ENCODE measurements around the gene PDE8B. TPM values are rescaled to one million over a fixed set of nuclear protein-coding genes. Genes with fewer than 3 reads are reported as not detected.
A peak's percentile ranks its signal among the peaks of the same experiment; 100 is the strongest.

PDE8B gene
- total RNA-seq, 1 donor from 2014 or later, result 5.3 TPM

- H3K27me3 ChIP-seq (ENCODE audit: low read depth), result no peaks in the 10 kb centered on the region
- H3K27ac ChIP-seq, result no peak overlapping the region
- no peak for TF ChIP-seq CTCF (IDR thresholded peaks at IDR 0.05)
These were observed 14.3 kb downstream of the PDE8B start for GRCh38 chr5:77224672-77225355.

GRCh38 chr5:77225531-77225930 lies 15.1 kb downstream of the PDE8B start:
- intact Hi-C loops (cut with DNase I), result no loop called here
- no peak for ATAC-seq
- H3K4me1 ChIP-seq, result no peaks in the 10 kb centered on the region

More at GRCh38 chr5:77224672-77225355, 14.3 kb downstream of the PDE8B start:
- Histone ChIP-seq H3K4me3 (no peak overlapping the region), H3K4me1 (no peaks in the 10 kb centered on the region), H3K36me3 (no peaks in the 10 kb centered on the region), H3K9me3 (no peaks in the 10 kb centered on the region)
- no peak for DNase-seq
- ATAC-seq, result no peak
- intact Hi-C loops (cut with DNase I), result no loop called here

GRCh38 chr5:77229887-77230286 lies 19.4 kb downstream of the PDE8B start:
- Histone ChIP-seq H3K9me3 (no peaks in the 10 kb centered on the region), H3K4me1 (peaks cover 3% of the 10 kb centered on the region), H3K27me3 (ENCODE audit: low read depth) (no peaks in the 10 kb centered on the region), H3K4me3 (no peak overlapping the region), H3K27ac (no peak overlapping the region), H3K36me3 (no peaks in the 10 kb centered on the region)
- DNase-seq, result no peak
- no peak for TF ChIP-seq CTCF (IDR thresholded peaks at IDR 0.05)
- no peak for ATAC-seq
- intact Hi-C loops (cut with DNase I), result no loop called here

More at GRCh38 chr5:77225531-77225930, 15.1 kb downstream of the PDE8B start:
- Histone ChIP-seq H3K27ac (no peak overlapping the region), H3K4me3 (no peak overlapping the region), H3K27me3 (ENCODE audit: low read depth) (no peaks in the 10 kb centered on the region), H3K36me3 (no peaks in the 10 kb centered on the region), H3K9me3 (no peaks in the 10 kb centered on the region)
- TF ChIP-seq CTCF (IDR thresholded peaks at IDR 0.05), result no peak
- DNase-seq, result no peak

- no peak for TF ChIP-seq CTCF (IDR thresholded peaks at IDR 0.05)
- intact Hi-C loops (cut with DNase I), result no loop called here
- Histone ChIP-seq H3K27me3 (ENCODE audit: low read depth) (no peaks in the 10 kb centered on the region), H3K36me3 (no peaks in the 10 kb centered on the region), H3K4me1 (peaks cover 3% of the 10 kb centered on the region), H3K27ac (no peak overlapping the region), H3K4me3 (no peak overlapping the region), H3K9me3 (no peaks in the 10 kb centered on the region)
- DNase-seq, result no peak
- ATAC-seq, result no peak
These were observed 20.4 kb downstream of the PDE8B start for GRCh38 chr5:77230727-77231470.

GRCh38 chr5:77231471-77232138 lies 21.1 kb downstream of the PDE8B start:
- H3K36me3 ChIP-seq, result no peaks in the 10 kb centered on the region
- no peak overlapping the region for H3K27ac ChIP-seq
- ATAC-seq (peak; percentile 33 to 37), DNase-seq (no peak)
- intact Hi-C loops (cut with DNase I), result no loop called here
- no peak for TF ChIP-seq CTCF (IDR thresholded peaks at IDR 0.05)
- H3K4me3 ChIP-seq, result no peak overlapping the region
- no peaks in the 10 kb centered on the region for H3K27me3 ChIP-seq (ENCODE audit: low read depth)
- peaks cover 3% of the 10 kb centered on the region for H3K4me1 ChIP-seq
- no peaks in the 10 kb centered on the region for H3K9me3 ChIP-seq

Measured in lower lobe of right lung (tissue), 2 donors.